Anterior cingulate cortex (tissue), 58 donors: Measurements from ENCODE around the gene ABRAXAS1.
"Not testable (repeated sequence)": the region's sequence is repeated elsewhere in the genome, so short reads cannot be mapped to it uniquely, and the experiment has no call there.

Experiments
- DNase-seq, 58 donors: peaks; one replicate each; lab custom pipeline; 2025; lab: John Stamatoyannopoulos, UW

ABRAXAS1 gene

DNA sequence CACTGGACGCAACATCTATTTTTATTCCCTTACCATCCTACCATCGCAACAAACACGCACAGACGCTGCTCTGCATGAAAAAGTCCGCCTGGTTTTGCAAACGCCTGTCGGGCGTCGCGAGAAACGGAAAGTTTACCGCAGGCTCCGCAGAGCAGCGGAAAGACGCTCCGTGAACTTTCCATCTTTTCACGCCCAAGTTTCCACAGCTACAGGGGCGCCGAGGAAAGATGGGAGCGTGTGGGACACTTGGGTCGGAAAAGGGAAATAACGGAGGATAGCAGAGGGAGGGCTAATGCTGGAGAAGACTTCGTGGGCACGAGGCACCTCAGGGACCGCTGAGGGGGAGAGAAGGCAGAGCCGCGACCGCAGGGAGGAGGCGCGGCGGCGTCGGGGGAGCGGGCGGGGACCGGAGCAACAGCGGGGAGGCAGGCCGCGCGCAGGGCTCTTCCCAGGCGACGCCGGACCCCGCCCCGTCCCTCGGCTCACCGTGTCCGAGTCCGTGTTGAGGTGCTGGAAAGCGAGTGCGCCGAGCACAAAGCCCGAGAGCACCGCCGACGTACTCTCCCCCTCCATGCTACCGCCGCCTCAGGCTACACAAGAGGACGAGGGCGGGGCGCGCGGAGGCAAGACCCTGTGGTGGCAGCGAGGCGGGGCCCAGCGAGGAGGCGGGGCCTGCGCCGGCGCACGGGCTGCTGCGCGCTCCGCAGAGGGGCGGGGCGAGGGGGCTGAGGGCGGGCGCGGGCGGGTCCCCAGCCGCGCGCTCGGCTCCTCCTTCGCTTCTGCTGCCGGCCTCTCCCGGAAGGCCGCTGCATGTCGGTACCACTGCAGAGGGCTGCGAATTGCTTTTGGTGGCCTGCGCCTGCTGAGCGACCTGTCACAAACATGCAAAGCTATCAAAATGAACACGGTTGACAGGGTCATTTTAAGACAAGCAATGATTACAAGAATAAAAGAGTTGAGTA is at the start of gene ABRAXAS1:
Gene ABRAXAS1, minus strand, starts transcription at position 601 of the 962 bp plus-strand sequence. Its CDS starts 28 bp downstream, at position 573.
- DNase-seq, result peak; percentile 56 to 96 (median 90)

DNA sequence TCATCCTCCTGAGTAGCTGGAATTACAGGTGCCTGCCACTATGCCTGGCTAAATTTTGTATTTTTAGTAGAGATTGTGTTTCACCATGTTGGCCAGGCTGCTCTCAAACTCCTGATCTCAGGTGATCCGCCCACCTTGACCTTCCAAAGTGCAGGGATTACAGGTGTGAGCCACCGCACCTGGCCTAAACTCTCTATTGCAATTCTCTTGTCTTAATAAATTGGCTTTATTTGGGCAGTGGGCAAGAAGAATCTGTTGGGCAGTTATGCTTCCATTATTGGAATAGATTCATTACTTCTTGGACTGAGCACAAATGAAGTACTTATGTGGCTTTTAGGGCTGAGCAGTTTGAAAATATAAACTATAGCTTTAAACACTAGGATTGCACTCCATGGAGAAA is 42.8 kb upstream of the ABRAXAS1 start:
- no peak for DNase-seq

DNA sequence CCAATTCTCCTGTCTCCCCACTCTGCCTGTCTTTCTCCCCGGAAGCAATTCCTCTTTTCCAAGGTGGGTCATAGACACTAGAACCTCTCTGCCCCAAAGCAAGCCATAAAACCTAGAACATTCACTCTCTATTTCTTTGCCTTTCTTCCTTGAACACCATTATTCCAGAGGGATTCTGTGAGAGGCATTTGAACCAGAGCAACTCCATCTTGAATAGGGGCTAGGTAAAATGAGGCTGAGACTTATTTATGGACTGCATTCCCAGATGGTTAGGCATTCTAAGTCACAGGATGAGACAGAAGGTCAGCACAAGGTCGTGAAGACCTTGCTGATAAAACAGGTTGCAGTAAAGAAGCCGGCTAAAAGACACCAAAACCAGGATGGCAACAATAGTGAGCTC is 37.3 kb upstream of the ABRAXAS1 start:
- no peak for DNase-seq

GRCh38 chr4:83516042-83516772 is 31.3 kb upstream of the ABRAXAS1 start:
- DNase-seq, result no peak

GRCh38 chr4:83510442-83510841 is 25.5 kb upstream of the ABRAXAS1 start:
- no peak for DNase-seq

- DNase-seq, result peak in 1 of 58 donors; percentile 1
These were observed 24.3 kb upstream of the ABRAXAS1 start for GRCh38 chr4:83509156-83509585.

- no peak for DNase-seq
These were observed 20.1 kb upstream of the ABRAXAS1 start for GRCh38 chr4:83504996-83505395.

DNA sequence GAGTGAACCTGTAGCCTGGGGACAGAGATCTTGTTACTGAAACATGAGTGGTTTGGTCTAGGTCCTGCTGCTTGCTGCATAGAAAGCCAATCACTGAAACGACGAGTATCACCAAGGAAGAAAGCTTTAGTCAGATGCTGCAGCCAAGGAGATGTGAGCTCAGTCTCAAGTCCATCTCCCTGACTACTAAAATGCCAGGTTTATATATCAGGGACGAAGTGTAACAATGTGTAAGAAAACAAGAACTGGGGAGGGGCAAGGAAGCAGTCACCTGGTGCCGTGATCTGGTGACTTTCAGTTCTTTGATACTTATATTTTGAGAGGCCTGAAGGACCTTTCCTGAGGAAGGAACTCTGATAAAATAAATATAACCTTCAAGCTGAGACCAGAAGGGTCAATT is 19.6 kb upstream of the ABRAXAS1 start:
- no peak for DNase-seq

DNA sequence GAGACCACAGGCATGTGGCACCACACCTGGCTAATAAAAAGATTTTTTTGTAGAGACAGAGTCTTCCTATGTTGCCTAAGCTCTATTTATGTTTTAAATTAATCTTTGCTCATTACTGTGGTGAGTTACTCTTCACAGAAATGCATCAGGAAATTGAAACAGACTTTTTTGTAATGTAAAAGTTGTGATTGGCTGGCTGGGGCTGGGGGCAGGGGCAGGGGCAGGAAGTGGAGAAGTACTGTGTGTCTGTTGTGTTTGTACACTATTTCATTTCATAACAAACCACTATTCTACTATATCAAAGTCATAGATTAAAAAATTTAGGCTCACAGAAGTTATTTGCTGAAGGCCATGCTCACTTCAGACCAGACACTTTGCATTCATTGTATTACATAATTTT is 19.1 kb upstream of the ABRAXAS1 start:
- no peak for DNase-seq

GRCh38 chr4:83501671-83502070 is 16.8 kb upstream of the ABRAXAS1 start:
- DNase-seq, result not testable (repeated sequence)

- no peak for DNase-seq
These were observed 13.3 kb upstream of the ABRAXAS1 start for GRCh38 chr4:83498187-83498586.

DNA sequence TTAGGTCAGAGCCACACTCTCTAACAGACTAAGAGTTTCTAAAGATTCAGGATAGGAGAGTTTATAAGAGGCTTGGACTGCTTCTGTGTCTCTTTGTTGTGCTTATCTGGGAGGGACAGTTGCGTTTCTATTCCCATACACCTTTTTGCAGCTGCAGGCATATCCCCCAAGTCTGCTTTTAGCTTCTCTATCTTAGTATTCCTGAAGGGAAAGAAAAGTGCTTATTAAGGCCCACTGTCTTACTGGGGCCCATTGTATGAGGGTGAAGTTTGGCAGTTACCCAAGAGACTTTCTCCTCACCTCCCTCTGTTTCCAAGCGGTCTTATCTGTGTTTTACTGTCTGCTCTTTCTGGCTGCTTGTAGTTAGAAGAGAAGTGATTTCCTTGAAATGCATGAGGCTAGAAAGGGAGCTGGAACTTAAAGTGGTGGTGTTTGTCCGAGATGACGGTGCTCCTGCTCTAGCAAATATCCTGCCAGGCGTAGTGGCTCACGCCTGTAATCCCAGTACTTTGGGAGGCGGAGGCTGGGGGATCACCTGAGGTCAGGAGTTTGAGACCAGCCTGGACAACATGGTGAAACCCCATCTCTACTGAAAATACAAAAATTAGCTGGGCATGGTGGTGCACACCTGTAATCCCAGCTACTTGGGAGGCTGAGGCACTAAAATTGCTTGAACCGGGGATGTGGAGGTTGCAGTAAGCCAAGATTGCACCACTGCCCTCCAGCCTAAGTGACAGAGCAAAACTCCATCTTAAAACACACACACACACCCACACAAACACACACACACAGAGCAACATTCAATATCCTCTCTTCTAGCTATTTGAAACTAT is 11.4 kb upstream of the ABRAXAS1 start:
- not testable (repeated sequence) for DNase-seq

GRCh38 chr4:83490876-83491450 is 6.1 kb upstream of the ABRAXAS1 start:
- DNase-seq, result no peak

DNA sequence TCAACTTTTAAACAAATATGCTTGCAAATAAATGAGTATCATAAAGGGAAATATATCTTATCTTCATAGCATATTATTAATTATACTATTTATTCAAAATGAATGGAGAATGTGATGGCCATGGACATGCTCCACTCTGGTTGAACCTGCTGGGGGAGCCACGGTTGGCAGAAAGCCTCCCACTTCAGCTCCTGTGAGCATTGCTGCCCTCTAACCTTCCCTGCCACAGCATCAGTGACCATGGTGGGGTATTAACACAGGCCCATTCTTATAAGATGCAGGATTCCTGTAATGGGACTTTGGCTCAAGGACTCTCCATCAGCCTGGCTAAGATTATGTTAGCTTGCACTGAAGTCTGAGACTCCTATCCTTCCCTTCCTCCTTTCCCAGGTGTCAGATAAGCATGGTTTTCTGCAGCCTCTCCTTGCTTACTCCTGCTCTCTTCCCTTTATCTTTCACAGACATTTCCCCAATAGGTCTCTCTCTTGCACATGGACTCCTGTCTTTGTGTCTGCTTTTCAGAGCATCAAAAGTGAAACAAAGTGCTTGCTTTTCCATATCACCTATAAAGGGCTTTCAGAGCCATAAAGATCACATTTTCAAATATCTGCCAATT is 4.9 kb upstream of the ABRAXAS1 start:
- DNase-seq, result no peak

GRCh38 chr4:83486457-83487129 is 1.7 kb upstream of the ABRAXAS1 start:
- DNase-seq, result no peak

- no peak for DNase-seq
These were observed 10.9 kb downstream of the ABRAXAS1 start for GRCh38 chr4:83473966-83474365.

- no peak for DNase-seq
These were observed 11.5 kb downstream of the ABRAXAS1 start for GRCh38 chr4:83473423-83473822.

DNA sequence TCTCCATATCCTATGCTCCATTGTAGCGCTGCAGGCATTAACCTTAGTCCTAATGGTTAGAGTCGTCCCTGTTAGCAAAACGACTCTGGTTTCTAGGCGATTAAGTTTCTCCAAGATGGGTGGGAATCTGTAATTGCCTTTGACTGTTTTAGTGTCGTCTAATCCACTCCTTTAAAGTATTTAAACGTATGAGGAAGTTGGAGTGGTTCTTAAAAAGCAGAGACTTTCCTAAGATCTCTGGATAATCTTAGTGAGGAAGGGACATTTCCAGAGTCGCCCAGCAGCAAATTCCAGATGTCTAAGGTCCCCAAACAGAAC is 28.8 kb downstream of the ABRAXAS1 start:
- DNase-seq, result no peak
